Stimulated activated CD8-positive, alpha-beta memory T cell treated with anti-CD3 and anti-CD28 coated beads, Interleukin-12 subunit alpha, Interleukin-12 subunit beta, amount 100 ng/mL, for 4 hours (primary cell): ENCODE measurements around the gene STT3B.
A peak's percentile ranks its signal among the peaks of the same experiment; 100 is the strongest.

Source experiments
- DNase-seq: peaks from one replicate; pipeline ENCODE4 v3.0.0-alpha.2; 2020; ENCODE audit warnings: low read depth

STT3B gene

GRCh38 chr3:31521468-31521867 lies 11.3 kb upstream of the STT3B start:
- DNase-seq, result no peak

- no peak for DNase-seq
Observed at GRCh38 chr3:31522152-31522551, 10.6 kb upstream of the STT3B start.

GRCh38 chr3:31523543-31523942 lies 9.2 kb upstream of the STT3B start:
- no peak for DNase-seq

GRCh38 chr3:31525532-31525931 lies 7.2 kb upstream of the STT3B start:
- DNase-seq, result no peak

GRCh38 chr3:31529421-31529820 lies 3.3 kb upstream of the STT3B start:
- no peak for DNase-seq

- DNase-seq, result no peak
Observed at GRCh38 chr3:31530039-31530959, 2.4 kb upstream of the STT3B start.

GRCh38 chr3:31530960-31531335 lies 1.8 kb upstream of the STT3B start:
- no peak for DNase-seq

- DNase-seq, result no peak
Observed at GRCh38 chr3:31531452-31531991, 1.2 kb upstream of the STT3B start.

GRCh38 chr3:31531992-31532586 lies 636 bp upstream of the STT3B start:
- peak; percentile 98 for DNase-seq

GRCh38 chr3:31533169-31534064 lies 692 bp downstream of the STT3B start:
- DNase-seq, result peak; percentile 34

- no peak for DNase-seq
Observed at GRCh38 chr3:31534065-31534425, 1.3 kb downstream of the STT3B start.

- DNase-seq, result no peak
Observed at GRCh38 chr3:31536497-31536896, 3.8 kb downstream of the STT3B start.

- no peak for DNase-seq
Observed at GRCh38 chr3:31538801-31539200, 6.1 kb downstream of the STT3B start.

- DNase-seq, result no peak
Observed at GRCh38 chr3:31539275-31539674, 6.5 kb downstream of the STT3B start.

- DNase-seq, result no peak
Observed at GRCh38 chr3:31541089-31541488, 8.4 kb downstream of the STT3B start.

GRCh38 chr3:31542246-31542645 lies 9.5 kb downstream of the STT3B start:
- no peak for DNase-seq

GRCh38 chr3:31543375-31543774 lies 10.7 kb downstream of the STT3B start:
- DNase-seq, result no peak

- no peak for DNase-seq
Observed at GRCh38 chr3:31544634-31545033, 11.9 kb downstream of the STT3B start.

- DNase-seq, result no peak
Observed at GRCh38 chr3:31546162-31546561, 13.4 kb downstream of the STT3B start.

GRCh38 chr3:31546725-31547124 lies 14.0 kb downstream of the STT3B start:
- no peak for DNase-seq

GRCh38 chr3:31550452-31551251 lies 17.9 kb downstream of the STT3B start:
- no peak for DNase-seq

- no peak for DNase-seq
Observed at GRCh38 chr3:31551646-31552045, 18.9 kb downstream of the STT3B start.
